HepG2 (cell line): ENCODE data around the gene NFILZ. TPM values are rescaled to one million over a fixed set of nuclear protein-coding genes. Genes with fewer than 3 reads are reported as not detected.

Experiments used
- CERS6 ChIP-seq: sonication (generic); formaldehyde crosslinking; IDR thresholded peaks from 2 replicates; pipeline ENCODE4 v1.5.0; 2020; ENCODE audit warnings: missing genetic modification reagents
- FOSL1 ChIP-seq: sonication (generic); formaldehyde crosslinking; IDR thresholded peaks from 2 replicates; pipeline ENCODE4 v1.9.0; 2021; ENCODE audit warnings: missing genetic modification reagents, borderline replicate concordance
- FOXK1 ChIP-seq: sonication (generic); formaldehyde crosslinking; IDR thresholded peaks from 2 replicates; pipeline ENCODE4 v1.4.0; 2020; ENCODE audit warnings: low read depth, missing genetic modification reagents, borderline replicate concordance
- HNRNPLL ChIP-seq: fragments of 200-400 bp; formaldehyde crosslinking; IDR thresholded peaks from 2 replicates; pipeline ENCODE4 v1.6.1; 2017; ENCODE audit warnings: mild to moderate bottlenecking, low read depth, low read length; ENCODE audit not compliant: poor library complexity, severe bottlenecking
- HOXA5 ChIP-seq: sonication (generic); formaldehyde crosslinking; IDR thresholded peaks from 2 replicates; pipeline ENCODE4 v1.4.0; 2020; ENCODE audit warnings: missing genetic modification reagents
- KDM2A ChIP-seq: sonication (generic); formaldehyde crosslinking; IDR thresholded peaks from 2 replicates; pipeline ENCODE4 v1.4.0; 2020; ENCODE audit warnings: low read depth, missing genetic modification reagents, borderline replicate concordance
- LCORL ChIP-seq, 2 experiments: fragments of 450-650 bp in 1 of 2; sonication (generic) in 1 of 2; formaldehyde crosslinking in 1 of 2; IDR thresholded peaks; 2 replicates each; pipeline versions ENCODE4 v1.5.0 to v1.6.1; 2017 to 2020; ENCODE audit warnings: antibody characterized with exemption in 1 of 2, missing genetic modification reagents in 1 of 2
- PCBP1 ChIP-seq: fragments of 200-400 bp; formaldehyde crosslinking; IDR thresholded peaks from 2 replicates; pipeline ENCODE4 v1.6.1; 2017; ENCODE audit warnings: mild to moderate bottlenecking, low read depth, low read length, borderline replicate concordance
- RARA ChIP-seq: IDR thresholded peaks from 2 replicates; pipeline ENCODE4 v1.6.1; 2016; ENCODE audit warnings: missing genetic modification reagents, missing compliant biosample characterization
- RARG ChIP-seq: sonication (generic); formaldehyde crosslinking; IDR thresholded peaks from 2 replicates; pipeline ENCODE4 v1.4.0; 2020; ENCODE audit warnings: low read depth, mild to moderate bottlenecking, missing genetic modification reagents
- SAP130 ChIP-seq: IDR thresholded peaks from 2 replicates; pipeline ENCODE4 v1.6.1; 2016; ENCODE audit warnings: low read depth
- SETDB1 ChIP-seq: sonication (generic); formaldehyde crosslinking; IDR thresholded peaks from 2 replicates; pipeline ENCODE4 v1.5.1; 2020; ENCODE audit warnings: missing genetic modification reagents, mild to moderate bottlenecking, borderline replicate concordance
- SOX6 ChIP-seq, 2 experiments: fragments of 450-650 bp in 1 of 2; sonication (generic) in 1 of 2; formaldehyde crosslinking in 1 of 2; IDR thresholded peaks; 2 replicates each; pipeline versions ENCODE4 v1.4.0 to v1.6.1; 2017 to 2020; ENCODE audit warnings: antibody characterized with exemption in 1 of 2, mild to moderate bottlenecking in 1 of 2, missing genetic modification reagents in 1 of 2
- TMF1 ChIP-seq: sonication (generic); formaldehyde crosslinking; IDR thresholded peaks from 2 replicates; pipeline ENCODE4 v1.8.1; 2022; ENCODE audit warnings: low read depth, missing genetic modification reagents
- ZFP36 ChIP-seq: fragments of 150-350 bp; IDR thresholded peaks from 2 replicates; pipeline ENCODE4 v1.6.1; 2018; ENCODE audit warnings: borderline replicate concordance, low read length, low read depth; ENCODE audit not compliant: partially characterized antibody
- ZMYM2 ChIP-seq: sonication (generic); formaldehyde crosslinking; IDR thresholded peaks from 2 replicates; pipeline ENCODE4 v1.8.0; 2022; ENCODE audit warnings: mild to moderate bottlenecking, missing genetic modification reagents
- ZNF281 ChIP-seq: sonication (generic); formaldehyde crosslinking; IDR thresholded peaks from 2 replicates; pipeline ENCODE4 v1.4.0; 2020; ENCODE audit warnings: missing genetic modification reagents, borderline replicate concordance
- ZNF354B ChIP-seq: sonication (generic); formaldehyde crosslinking; IDR thresholded peaks from 2 replicates; pipeline ENCODE4 v1.8.0; 2022; ENCODE audit warnings: mild to moderate bottlenecking, missing genetic modification reagents
- ZNF530 ChIP-seq: sonication (generic); formaldehyde crosslinking; IDR thresholded peaks from 2 replicates; pipeline ENCODE4 v1.5.0; 2020; ENCODE audit warnings: low read depth, mild to moderate bottlenecking, missing genetic modification reagents
- ZNF552 ChIP-seq: sonication (generic); formaldehyde crosslinking; IDR thresholded peaks from 2 replicates; pipeline ENCODE4 v1.9.0; 2022; ENCODE audit warnings: missing genetic modification reagents, mild to moderate bottlenecking, borderline replicate concordance
- ZNF563 ChIP-seq: sonication (generic); formaldehyde crosslinking; IDR thresholded peaks from 2 replicates; pipeline ENCODE4 v1.8.0; 2022; ENCODE audit warnings: mild to moderate bottlenecking, moderate library complexity, missing genetic modification reagents
- ZNF83 ChIP-seq: sonication (generic); formaldehyde crosslinking; IDR thresholded peaks from 2 replicates; pipeline ENCODE4 v1.4.0; 2020; ENCODE audit warnings: missing genetic modification reagents, mild to moderate bottlenecking, borderline replicate concordance
- polyA plus RNA-seq, 8 experiments: library from polyadenylated mRNA; depleted of rRNA in 3 of 8; stranded (reverse) in 7 of 8; unstranded in 1 of 8; fragments of >200 nt; fragmentation: Illumina TruSeq in 4 of 8; extraction: Trizol in 4 of 8; gene quantifications; 2 replicates each; pipeline versions ENCODE4 v1.2.1 to v1.2.3, GENCODE V29; 2011 to 2016; ENCODE audit warnings: low read depth in 4 of 8, missing spikeins in 1 of 8, mixed read lengths in 1 of 8; ENCODE audit not compliant: insufficient read depth in 1 of 8
- total RNA-seq, 5 experiments: library from RNA; depleted of rRNA; stranded (reverse); fragments of >200 nt; fragmentation: Illumina TruSeq; extraction: Trizol; gene quantifications; 2 replicates each; pipeline ENCODE4 v1.2.3, GENCODE V29; 2016; ENCODE audit warnings: low read depth in 1 of 5
- TF ChIP-seq, protein P1 (sequence below): sonication (generic); formaldehyde crosslinking; IDR thresholded peaks from 2 replicates; pipeline ENCODE4 v1.8.0; 2022; ENCODE audit warnings: missing genetic modification reagents, low read depth, mild to moderate bottlenecking, borderline replicate concordance

Gene NFILZ
- total and polyA plus RNA-seq, 2 of the 13 experiments (the other 11 are each of a cell fraction or from before 2014, with no cell fraction given), result not detected

GRCh38 chr19:8609279-8610040 lies 21.0 kb upstream of the NFILZ start (continued):
- no peak for TF ChIP-seq ZFP36
- TF ChIP-seq KDM2A, result peak; percentile 31; the same call in 1 of the 2 replicates
- no peak for TF ChIP-seq TMF1 (CRISPR knock-in tag)
- TF ChIP-seq RARG (CRISPR knock-in tag), result no peak
- TF ChIP-seq ZNF530, result no peak
- TF ChIP-seq SAP130 (CRISPR knock-in tag), result peak; percentile 10; the same call in 1 of the 2 replicates
- TF ChIP-seq SETDB1, result no peak
- no peak for TF ChIP-seq RARA (CRISPR knock-in tag)
- no peak for TF ChIP-seq FOSL1
- TF ChIP-seq, protein P1, sequence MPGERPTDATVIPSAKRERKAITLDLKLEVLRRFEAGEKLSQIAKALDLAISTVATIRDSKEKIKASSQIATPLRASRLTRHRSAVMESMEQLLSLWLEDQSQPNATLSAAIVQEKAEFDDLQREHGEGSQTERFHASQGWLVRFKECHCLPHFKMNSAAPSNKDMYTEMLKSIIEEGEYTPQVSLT (CRISPR knock-in tag), result no peak
- no peak for TF ChIP-seq ZNF83 (CRISPR knock-in tag)
- peak; percentile 58; the same call in 1 of the 2 replicates for TF ChIP-seq ZNF281 (CRISPR knock-in tag)
- TF ChIP-seq CERS6 (CRISPR knock-in tag), result no peak
- TF ChIP-seq PCBP1, result no peak
- TF ChIP-seq HNRNPLL, result peak; percentile 18
- 0 out of 2 replicates have a peak, but pooled peaks have one; percentile 18 for TF ChIP-seq ZMYM2 (CRISPR knock-in tag)
- no peak for TF ChIP-seq HOXA5 (CRISPR knock-in tag)
- TF ChIP-seq ZNF354B, result no peak
- TF ChIP-seq FOXK1 (CRISPR knock-in tag), result no peak
- no peak for TF ChIP-seq SOX6 (IDR thresholded peaks at IDR 0.05)
- TF ChIP-seq SOX6 (CRISPR knock-in tag; IDR thresholded peaks at IDR 0.05), result peak; percentile 37; the same call in 1 of the 2 replicates
- no peak for TF ChIP-seq LCORL (IDR thresholded peaks at IDR 0.05)
- 0 out of 2 replicates have a peak, but pooled peaks have one; percentile 14 for TF ChIP-seq LCORL (CRISPR knock-in tag; IDR thresholded peaks at IDR 0.05)
- TF ChIP-seq ZNF552 (CRISPR knock-in tag), result no peak
- TF ChIP-seq ZNF563 (CRISPR knock-in tag), result no peak
